ENCODE results near the gene PEX26. TPM values are rescaled to one million over a fixed set of nuclear protein-coding genes. Genes with fewer than 3 reads are reported as not detected.

The PEX26 gene
- total and polyA plus RNA-seq, 2 of the 13 experiments (the other 11 are each of a cell fraction or from before 2014, with no cell fraction given), result 10.6 to 25.1 TPM

GRCh38 chr22:18044548-18045271 lies 33.1 kb upstream of the PEX26 start (continued):
- TF ChIP-seq ZNF512B (CRISPR knock-in tag; IDR thresholded peaks at IDR 0.05; ENCODE audit: borderline replicate concordance), result no peak
- TF ChIP-seq NFIC (IDR thresholded peaks at IDR 0.05; ENCODE audit: low read length), result peak; percentile 62; the same call in 1 of the 2 replicates
- no peak for TF ChIP-seq HMGA1 (CRISPR knock-in tag; conservative IDR thresholded peaks at IDR 0.05)
- TF ChIP-seq PRMT3 (CRISPR knock-in tag; IDR thresholded peaks at IDR 0.05; ENCODE audit: borderline replicate concordance, low read depth), result no peak
- TF ChIP-seq NCOA5 (CRISPR knock-in tag; IDR thresholded peaks at IDR 0.05), result no peak
- TF ChIP-seq REPIN1 (CRISPR knock-in tag; IDR thresholded peaks at IDR 0.05; ENCODE audit: borderline replicate concordance, low read depth), result peak; percentile 23; the same call in 1 of the 2 replicates
- TF ChIP-seq POLR2AphosphoS5 (IDR thresholded peaks at IDR 0.05; ENCODE audit: low read depth, low read length), result no peak
- TF ChIP-seq HOMEZ (CRISPR knock-in tag; IDR thresholded peaks at IDR 0.05; ENCODE audit: low read depth), result peak; percentile 80
- TF ChIP-seq FOXO4 (CRISPR knock-in tag; conservative IDR thresholded peaks at IDR 0.05), result no peak
- peak; percentile 95 for TF ChIP-seq ARID5B (CRISPR knock-in tag; IDR thresholded peaks at IDR 0.05)
- TF ChIP-seq AKAP8 (CRISPR knock-in tag; IDR thresholded peaks at IDR 0.05), result peak; percentile 48; the same call in 1 of the 2 replicates
- TF ChIP-seq KDM4B (CRISPR knock-in tag; IDR thresholded peaks at IDR 0.05), result 0 out of 2 replicates have a peak, but pooled peaks have one; percentile 48
- no peak for TF ChIP-seq NBN (conservative IDR thresholded peaks at IDR 0.05)
- TF ChIP-seq ONECUT2 (CRISPR knock-in tag; IDR thresholded peaks at IDR 0.05), result no peak
- no peak for TF ChIP-seq SNRNP70 (IDR thresholded peaks at IDR 0.05; ENCODE audit: low read depth, low read length)
- TF ChIP-seq STAG1 (CRISPR knock-in tag; IDR thresholded peaks at IDR 0.05), result no peak
- TF ChIP-seq ZNF326 (CRISPR knock-in tag; IDR thresholded peaks at IDR 0.05; ENCODE audit: borderline replicate concordance), result no peak
- TF ChIP-seq SRSF4 (IDR thresholded peaks at IDR 0.05; ENCODE audit: low read depth, low read length, poor library complexity, severe bottlenecking), result no peak
- peak; percentile 55; the same call in 1 of the 2 replicates for TF ChIP-seq ELF3 (CRISPR knock-in tag; IDR thresholded peaks at IDR 0.05)
- TF ChIP-seq ZNF260 (CRISPR knock-in tag; IDR thresholded peaks at IDR 0.05; ENCODE audit: borderline replicate concordance, low read depth), result no peak
